ENCODE results near the gene SLC12A6. TPM values are rescaled to one million over a fixed set of nuclear protein-coding genes. Genes with fewer than 3 reads are reported as not detected.

SLC12A6 gene
- total and polyA plus RNA-seq, 2 of the 13 experiments (the other 11 are each of a cell fraction or from before 2014, with no cell fraction given), result 15.2 to 30.1 TPM

- TF ChIP-seq, protein P1, sequence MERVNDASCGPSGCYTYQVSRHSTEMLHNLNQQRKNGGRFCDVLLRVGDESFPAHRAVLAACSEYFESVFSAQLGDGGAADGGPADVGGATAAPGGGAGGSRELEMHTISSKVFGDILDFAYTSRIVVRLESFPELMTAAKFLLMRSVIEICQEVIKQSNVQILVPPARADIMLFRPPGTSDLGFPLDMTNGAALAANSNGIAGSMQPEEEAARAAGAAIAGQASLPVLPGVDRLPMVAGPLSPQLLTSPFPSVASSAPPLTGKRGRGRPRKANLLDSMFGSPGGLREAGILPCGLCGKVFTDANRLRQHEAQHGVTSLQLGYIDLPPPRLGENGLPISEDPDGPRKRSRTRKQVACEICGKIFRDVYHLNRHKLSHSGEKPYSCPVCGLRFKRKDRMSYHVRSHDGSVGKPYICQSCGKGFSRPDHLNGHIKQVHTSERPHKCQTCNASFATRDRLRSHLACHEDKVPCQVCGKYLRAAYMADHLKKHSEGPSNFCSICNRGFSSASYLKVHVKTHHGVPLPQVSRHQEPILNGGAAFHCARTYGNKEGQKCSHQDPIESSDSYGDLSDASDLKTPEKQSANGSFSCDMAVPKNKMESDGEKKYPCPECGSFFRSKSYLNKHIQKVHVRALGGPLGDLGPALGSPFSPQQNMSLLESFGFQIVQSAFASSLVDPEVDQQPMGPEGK (CRISPR knock-in tag; IDR thresholded peaks at IDR 0.05), result no peak
- TF ChIP-seq NFYC (CRISPR knock-in tag; IDR thresholded peaks at IDR 0.05) (no peak), ZNF225 (CRISPR knock-in tag; IDR thresholded peaks at IDR 0.05) (no peak), TERF1 (CRISPR knock-in tag; IDR thresholded peaks at IDR 0.05) (no peak), FOXJ3 (CRISPR knock-in tag; IDR thresholded peaks at IDR 0.05; ENCODE audit: borderline replicate concordance) (no peak), ZNF30 (CRISPR knock-in tag; IDR thresholded peaks at IDR 0.05) (no peak), POLR2A (IDR thresholded peaks at IDR 0.05; ENCODE audit: insufficient read depth in 1 of 2, low read depth in 2 of 2, low read length in 2 of 2) (no peak), ATF4 (CRISPR knock-in tag; IDR thresholded peaks at IDR 0.05) (no peak), FIP1L1 (IDR thresholded peaks at IDR 0.05; ENCODE audit: borderline replicate concordance, insufficient read depth, low read depth, low read length) (no peak), ZNF326 (CRISPR knock-in tag; IDR thresholded peaks at IDR 0.05; ENCODE audit: borderline replicate concordance) (no peak), NR2F2 (IDR thresholded peaks at IDR 0.05; ENCODE audit: borderline replicate concordance, low read depth) (no peak), ZNF3 (CRISPR knock-in tag; IDR thresholded peaks at IDR 0.05) (no peak)
- TF ChIP-seq, protein P2, sequence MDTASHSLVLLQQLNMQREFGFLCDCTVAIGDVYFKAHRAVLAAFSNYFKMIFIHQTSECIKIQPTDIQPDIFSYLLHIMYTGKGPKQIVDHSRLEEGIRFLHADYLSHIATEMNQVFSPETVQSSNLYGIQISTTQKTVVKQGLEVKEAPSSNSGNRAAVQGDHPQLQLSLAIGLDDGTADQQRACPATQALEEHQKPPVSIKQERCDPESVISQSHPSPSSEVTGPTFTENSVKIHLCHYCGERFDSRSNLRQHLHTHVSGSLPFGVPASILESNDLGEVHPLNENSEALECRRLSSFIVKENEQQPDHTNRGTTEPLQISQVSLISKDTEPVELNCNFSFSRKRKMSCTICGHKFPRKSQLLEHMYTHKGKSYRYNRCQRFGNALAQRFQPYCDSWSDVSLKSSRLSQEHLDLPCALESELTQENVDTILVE (CRISPR knock-in tag; IDR thresholded peaks at IDR 0.05), result no peak
Measured at GRCh38 chr15:34324933-34325332, 12.6 kb downstream of the SLC12A6 start (continued).

Measured in HepG2 (cell line).